Caco-2 (cell line): ENCODE results near the gene KREMEN2. TPM values are rescaled to one million over a fixed set of nuclear protein-coding genes. Genes with fewer than 3 reads are reported as not detected.
A peak's percentile ranks its signal among the peaks of the same experiment; 100 is the strongest.

ENCODE experiments used
- BruUV-seq: library from RNA; stranded (reverse); fragments of 400-500 nt; replicated peaks from 2 replicates; lab custom pipeline; 2021; lab: Mats Ljungman, UMichigan
- CTCF ChIA-PET: fragments of 300-600 bp; sonication (Branson Sonifier 250); formaldehyde crosslinking; loops from one replicate; lab custom pipeline; 2022; ENCODE audit warnings: antibody characterized with exemption; lab: Charles Lee
- POLR2A ChIA-PET: fragments of 300-600 bp; sonication (Branson Sonifier 250); formaldehyde crosslinking; loops from one replicate; lab custom pipeline; 2022; ENCODE audit warnings: antibody characterized with exemption; lab: Charles Lee
- DNase-seq, 2 experiments: peaks; one replicate each; pipeline versions ENCODE4 v3.0.0 to v3.0.0-alpha.2; 2020 to 2022
- H3K27me3 ChIP-seq: replicated peaks from 2 replicates; pipeline ENCODE4 v1.6.0; 2011; ENCODE audit warnings: low read length; ENCODE audit not compliant: control insufficient read depth, insufficient read depth
- H3K36me3 ChIP-seq: 2 replicates; pipeline ENCODE4 v1.5.1; 2011; ENCODE audit warnings: low read length; ENCODE audit not compliant: control insufficient read depth, insufficient read depth
- H3K4me1 ChIP-seq: fragments of 250-450 bp; sonication (Bioruptor Pico); 2 replicates; pipeline ENCODE4 v1.5.1; 2020; ENCODE audit warnings: mild to moderate bottlenecking
- H3K4me3 ChIP-seq: 2 replicates; pipeline ENCODE4 v1.5.1; 2011; ENCODE audit warnings: low read depth, mild to moderate bottlenecking, control low read depth, low read length
- H3K9me3 ChIP-seq: fragments of 250-450 bp; sonication (Bioruptor Pico); 2 replicates; pipeline ENCODE4 v1.5.1; 2020; ENCODE audit warnings: mild to moderate bottlenecking, moderate library complexity
- H3K27ac Mint-ChIP-seq: one replicate; pipeline ENCODE4 v1.8.0; 2022; ENCODE audit warnings: mixed read lengths; ENCODE audit not compliant: unreplicated experiment
- H3K27me3 Mint-ChIP-seq: one replicate; pipeline ENCODE4 v1.8.0; 2022; ENCODE audit warnings: mixed read lengths; ENCODE audit not compliant: insufficient read depth, unreplicated experiment
- H3K36me3 Mint-ChIP-seq: one replicate; pipeline ENCODE4 v1.8.0; 2022; ENCODE audit warnings: mild to moderate bottlenecking, mixed read lengths; ENCODE audit not compliant: insufficient read depth, unreplicated experiment
- H3K4me1 Mint-ChIP-seq: one replicate; pipeline ENCODE4 v1.8.0; 2022; ENCODE audit warnings: low read depth, mixed read lengths; ENCODE audit not compliant: unreplicated experiment
- H3K4me3 Mint-ChIP-seq: one replicate; pipeline ENCODE4 v1.8.0; 2022; ENCODE audit warnings: mild to moderate bottlenecking, moderate library complexity, mixed read lengths; ENCODE audit not compliant: unreplicated experiment
- H3K9me3 Mint-ChIP-seq: one replicate; pipeline ENCODE4 v1.8.0; 2022; ENCODE audit warnings: mixed read lengths; ENCODE audit not compliant: unreplicated experiment
- CTCF ChIP-seq, 2 experiments: fragments of 200-600 bp in 1 of 2; IDR thresholded peaks; 1 replicate in 1 of 2; 2 replicates in 1 of 2; pipeline versions ENCODE4 v1.5.1 to v1.8.0; 2011 to 2022; ENCODE audit warnings: antibody characterized with exemption in 1 of 2, control low read depth in 1 of 2, inconsistent platforms in 1 of 2, low read depth in 1 of 2, low read length in 1 of 2, mild to moderate bottlenecking in 1 of 2, moderate library complexity in 1 of 2; ENCODE audit not compliant: insufficient read depth in 1 of 2, severe bottlenecking in 1 of 2, unreplicated experiment in 1 of 2
- intact Hi-C: fragments of 100-400 bp; cut with micrococcal nuclease; formaldehyde crosslinking; loops from one replicate; pipeline ENCODE4 v1.10.0; 2022; ENCODE audit not compliant: unreplicated experiment
- total RNA-seq: library from RNA; stranded (reverse); gene quantifications from 2 replicates; pipeline ENCODE4 v1.2.3, GENCODE V29; 2022

KREMEN2 gene
- total RNA-seq, 1 experiment from 2014 or later: 2.2 TPM

- Mint-ChIP-seq H3K4me3 (no peak overlapping the region), H3K36me3 (no peaks in the 10 kb centered on the region)
- H3K36me3 ChIP-seq: no peaks in the 10 kb centered on the region
These were observed 7.5 kb upstream of the KREMEN2 start for GRCh38 chr16:2956579-2956956.

GRCh38 chr16:2959206-2959605 is 4.9 kb upstream of the KREMEN2 start:
- no peaks in the 10 kb centered on the region for H3K4me1 Mint-ChIP-seq
- peaks cover 14% of the 10 kb centered on the region for H3K4me1 ChIP-seq
- H3K4me3 ChIP-seq: no peak overlapping the region
- H3K4me3 Mint-ChIP-seq: no peak overlapping the region
- H3K27ac Mint-ChIP-seq: no peak overlapping the region
- CTCF ChIA-PET: interaction anchor here (1.2 to 2.4 kb wide), 2 partner anchors 11 to 76 kb away, joined by 3 to 10 read pairs; partner anchors contain the start of gene FLYWCH2
- no peaks in the 10 kb centered on the region for H3K27me3 ChIP-seq
- POLR2A ChIA-PET: no interaction called here
- no peak for TF ChIP-seq CTCF (IDR thresholded peaks at IDR 0.05; ENCODE audit: insufficient read depth in 1 of 2, low read depth in 1 of 2, low read length in 1 of 2, severe bottlenecking in 1 of 2, unreplicated experiment in 1 of 2)
- no peaks in the 10 kb centered on the region for H3K9me3 Mint-ChIP-seq
- H3K36me3 ChIP-seq: no peaks in the 10 kb centered on the region
- no peak for DNase-seq
- BruUV-seq: no TSS peak
- no peaks in the 10 kb centered on the region for H3K9me3 ChIP-seq
- intact Hi-C loops: no loop called here
- H3K27me3 Mint-ChIP-seq: no peaks in the 10 kb centered on the region
- H3K36me3 Mint-ChIP-seq: peaks cover 8% of the 10 kb centered on the region

More at GRCh38 chr16:2956579-2956956, 7.5 kb upstream of the KREMEN2 start:
- H3K27me3 Mint-ChIP-seq: no peaks in the 10 kb centered on the region
- Histone ChIP-seq H3K9me3 (no peaks in the 10 kb centered on the region), H3K4me1 (peaks cover 8% of the 10 kb centered on the region; the same call in 1 of the 2 replicates), H3K27me3 (no peaks in the 10 kb centered on the region), H3K4me3 (no peak overlapping the region)
- POLR2A ChIA-PET: no interaction called here
- no peak overlapping the region for H3K27ac Mint-ChIP-seq
- TF ChIP-seq CTCF (IDR thresholded peaks at IDR 0.05; ENCODE audit: insufficient read depth in 1 of 2, low read depth in 1 of 2, low read length in 1 of 2, severe bottlenecking in 1 of 2, unreplicated experiment in 1 of 2): no peak
- no peaks in the 10 kb centered on the region for H3K4me1 Mint-ChIP-seq
- no TSS peak for BruUV-seq
- H3K9me3 Mint-ChIP-seq: no peaks in the 10 kb centered on the region
- no peak for DNase-seq
- CTCF ChIA-PET: interaction anchor here (0.5 kb wide), 1 partner anchor 82 kb away, joined by 4 read pairs; no protein-coding TSS in a partner anchor
- intact Hi-C loops: no loop called here

GRCh38 chr16:2960183-2961010 is 3.7 kb upstream of the KREMEN2 start:
- Histone ChIP-seq H3K36me3 (no peaks in the 10 kb centered on the region), H3K9me3 (no peaks in the 10 kb centered on the region), H3K27me3 (no peaks in the 10 kb centered on the region), H3K4me1 (peaks cover 14% of the 10 kb centered on the region), H3K4me3 (no peak overlapping the region)
- Mint-ChIP-seq H3K36me3 (peaks cover 10% of the 10 kb centered on the region), H3K27ac (no peak overlapping the region), H3K27me3 (no peaks in the 10 kb centered on the region), H3K9me3 (no peaks in the 10 kb centered on the region), H3K4me1 (no peaks in the 10 kb centered on the region), H3K4me3 (no peak overlapping the region)
- no peak for TF ChIP-seq CTCF (IDR thresholded peaks at IDR 0.05; ENCODE audit: insufficient read depth in 1 of 2, low read depth in 1 of 2, low read length in 1 of 2, severe bottlenecking in 1 of 2, unreplicated experiment in 1 of 2)
- peak in 1 of 2 experiments; percentile 40 for DNase-seq
- no TSS peak for BruUV-seq
- POLR2A ChIA-PET: no interaction called here
- intact Hi-C loops: no loop called here
- CTCF ChIA-PET: interaction anchor here (1.2 to 2.4 kb wide), 2 partner anchors 10 to 77 kb away, joined by 3 to 10 read pairs; partner anchors contain the start of gene FLYWCH2
